GM12878 (cell line): Measurements from ENCODE around the gene MARCKSL1. TPM values are rescaled to one million over a fixed set of nuclear protein-coding genes. Genes with fewer than 3 reads are reported as not detected.

Source experiments
- ATAC-seq: fragments of 200-7000 bp; cut with Tn5 transposase; 3 replicates; pipeline ENCODE4 v1.9.1; 2020; ENCODE audit warnings: mild to moderate bottlenecking, moderate library complexity
- BruUV-seq: library from RNA; stranded (reverse); fragments of 400-500 nt; replicated peaks from 2 replicates; lab custom pipeline; 2021; lab: Mats Ljungman, UMichigan
- CTCF ChIA-PET: fragments of 300-600 bp; sonication (Branson Sonifier 250); formaldehyde crosslinking; extraction: SDS; loops from one replicate; lab custom pipeline; 2021; ENCODE audit warnings: inconsistent platforms; lab: Yijun Ruan, JAX
- POLR2A ChIA-PET: fragments of 350-600 bp; formaldehyde crosslinking; extraction: SDS; loops from one replicate; lab custom pipeline; 2021; ENCODE audit warnings: inconsistent platforms; lab: Charles Lee
- RAD21 ChIA-PET: fragments of 300-600 bp; sonication (Branson Sonifier 250); formaldehyde crosslinking; loops from one replicate; lab custom pipeline; 2023; ENCODE audit warnings: antibody characterized with exemption; ENCODE audit not compliant: unreplicated experiment; lab: Charles Lee
- SMC1A ChIA-PET: fragments of 300-600 bp; sonication (Branson Sonifier 250); formaldehyde crosslinking; loops from one replicate; lab custom pipeline; 2023; ENCODE audit not compliant: unreplicated experiment, uncharacterized antibody; lab: Charles Lee
- DNase-seq: peaks from one replicate; pipeline ENCODE4 v3.0.0-alpha.2; 2011; ENCODE audit warnings: low read depth, low spot score
- FAIRE-seq: peaks from 3 replicates; lab custom pipeline; 2011; peaks lifted over from hg19 to GRCh38; lab: Jason Lieb, UNC
- H2AFZ ChIP-seq: 2 replicates; pipeline ENCODE4 v1.6.0; 2011; ENCODE audit warnings: low read depth, low read length, control low read depth; ENCODE audit not compliant: control insufficient read depth
- H3K27ac ChIP-seq: 2 replicates; pipeline ENCODE4 v1.5.1; 2011; ENCODE audit warnings: control low read depth; ENCODE audit not compliant: control insufficient read depth, insufficient read depth
- H3K27me3 ChIP-seq, 2 experiments: replicated peaks in 1 of 2; 2 replicates each; pipeline versions ENCODE4 v1.6.0 to v1.6.1; 2011; ENCODE audit warnings: low read length in 1 of 2; ENCODE audit not compliant: control insufficient read depth in 2 of 2, insufficient read depth in 2 of 2
- H3K36me3 ChIP-seq, 2 experiments: 2 replicates each; pipeline ENCODE4 v1.5.1; 2011; ENCODE audit warnings: low read length in 1 of 2; ENCODE audit not compliant: control insufficient read depth in 2 of 2, insufficient read depth in 2 of 2
- H3K4me1 ChIP-seq: 2 replicates; pipeline ENCODE4 v1.6.1; 2011; ENCODE audit warnings: mild to moderate bottlenecking, low read length, moderate library complexity, mixed read lengths; ENCODE audit not compliant: control insufficient read depth, insufficient read depth
- H3K4me2 ChIP-seq: 2 replicates; pipeline ENCODE4 v1.6.0; 2011; ENCODE audit warnings: control low read depth; ENCODE audit not compliant: control insufficient read depth, insufficient read depth
- H3K4me3 ChIP-seq: fragments of 200-600 bp; sonication (generic); 2 replicates; pipeline ENCODE4 v1.5.1; 2016
- H3K79me2 ChIP-seq: 2 replicates; pipeline ENCODE4 v1.6.0; 2011; ENCODE audit warnings: low read length; ENCODE audit not compliant: control insufficient read depth, insufficient read depth
- H3K9ac ChIP-seq: 2 replicates; pipeline ENCODE4 v1.8.0; 2011; ENCODE audit warnings: low read length, control low read depth, mixed read lengths; ENCODE audit not compliant: control insufficient read depth, insufficient read depth
- H3K9me3 ChIP-seq: replicated peaks from 3 replicates; pipeline ENCODE4 v1.5.1; 2011; ENCODE audit warnings: mild to moderate bottlenecking, low read length; ENCODE audit not compliant: control insufficient read depth, insufficient read depth
- H4K20me1 ChIP-seq: 2 replicates; pipeline ENCODE4 v1.6.0; 2011; ENCODE audit not compliant: control insufficient read depth, insufficient read depth
- CBX5 ChIP-seq: sonication (generic); IDR thresholded peaks from 2 replicates; pipeline ENCODE4 v1.6.1; 2016; ENCODE audit warnings: low read depth, moderate library complexity, mild to moderate bottlenecking, inconsistent platforms
- EED ChIP-seq: sonication (generic); IDR thresholded peaks from 2 replicates; pipeline ENCODE4 v1.6.1; 2016; ENCODE audit warnings: antibody characterized with exemption, low read depth
- FOXK2 ChIP-seq: fragments of 450-650 bp; IDR thresholded peaks from 2 replicates; pipeline ENCODE4 v1.6.1; 2017; ENCODE audit warnings: mild to moderate bottlenecking, moderate library complexity
- GABPA ChIP-seq: IDR thresholded peaks from 2 replicates; pipeline ENCODE4 v1.6.1; 2014; ENCODE audit warnings: antibody characterized with exemption, low read depth, mild to moderate bottlenecking, inconsistent platforms
- MEF2A ChIP-seq: IDR thresholded peaks from 2 replicates; pipeline ENCODE4 v1.6.1; 2011; ENCODE audit warnings: low read depth, mild to moderate bottlenecking, low read length, moderate library complexity; ENCODE audit not compliant: insufficient read depth
- NFXL1 ChIP-seq: fragments of 450-650 bp; IDR thresholded peaks from 2 replicates; pipeline ENCODE4 v1.6.1; 2017; ENCODE audit warnings: antibody characterized with exemption, mild to moderate bottlenecking, borderline replicate concordance
- RB1 ChIP-seq: fragments of 450-650 bp; formaldehyde crosslinking; IDR thresholded peaks from 2 replicates; pipeline ENCODE4 v1.6.1; 2017; ENCODE audit warnings: mild to moderate bottlenecking, borderline replicate concordance
- SIN3A ChIP-seq: IDR thresholded peaks from 2 replicates; pipeline ENCODE4 v1.6.1; 2012; ENCODE audit warnings: low read depth, low read length, improper control_type of control experiment
- SMAD1 ChIP-seq: fragments of 450-650 bp; IDR thresholded peaks from 2 replicates; pipeline ENCODE4 v1.6.1; 2018; ENCODE audit warnings: mild to moderate bottlenecking, low read depth; ENCODE audit not compliant: partially characterized antibody
- SMARCA5 ChIP-seq: fragments of 450-650 bp; IDR thresholded peaks from 2 replicates; pipeline ENCODE4 v1.6.1; 2017; ENCODE audit warnings: mild to moderate bottlenecking
- ZNF622 ChIP-seq: fragments of 450-650 bp; IDR thresholded peaks from 2 replicates; pipeline ENCODE4 v1.6.1; 2017; ENCODE audit warnings: mild to moderate bottlenecking, inconsistent platforms
- WGBS: methylation state at CpG from one replicate; pipeline ENCODE4 v1.1.6; 2016; ENCODE audit warnings: low lambda C conversion rate; ENCODE audit not compliant: insufficient replicate concordance, insufficient coverage; ENCODE audit errors: missing lambda C conversion rate; 5-methylcytosine and 5-hydroxymethylcytosine counted together
- in situ Hi-C: fragments of 300-500 bp; cut with MboI; formaldehyde crosslinking; loops from 9 replicates; pipeline ENCODE4 v1.14.3; 2018; ENCODE audit warnings: mixed read lengths
- intact Hi-C: fragments of 100-400 bp; cut with micrococcal nuclease; formaldehyde crosslinking; loops from one replicate; pipeline ENCODE4 v1.14.2; 2022; ENCODE audit not compliant: unreplicated experiment
- polyA plus RNA-seq, 11 experiments: library from polyadenylated mRNA; depleted of rRNA in 4 of 11; unstranded in 6 of 11; stranded (reverse) in 5 of 11; fragments of >200 nt; fragmentation: Nextera tagmentation in 4 of 11; fragmentation: Illumina TruSeq in 1 of 11; extraction: Ambion mirVana in 4 of 11; extraction: Trizol in 1 of 11; gene quantifications; 1 replicate in 1 of 11; 2 replicates in 10 of 11; pipeline versions ENCODE4 v1.2.1 to v1.2.3, GENCODE V29; 2011 to 2016; ENCODE audit warnings: inconsistent platforms in 2 of 11, missing spikeins in 2 of 11, low read depth in 1 of 11
- total RNA-seq, 4 experiments: library from RNA; depleted of rRNA in 3 of 4; stranded (reverse); fragments of >200 nt in 3 of 4; fragmentation: Illumina TruSeq in 1 of 4; extraction: Trizol in 1 of 4; gene quantifications; 2 replicates each; pipeline versions ENCODE4 v1.2.1 to v1.2.3, GENCODE V29; 2013 to 2021
- TF ChIP-seq, protein P1 (sequence below): fragments of 450-650 bp; IDR thresholded peaks from 2 replicates; pipeline ENCODE4 v1.6.1; 2017; ENCODE audit warnings: low read depth, mild to moderate bottlenecking, moderate library complexity
- TF ChIP-seq, protein P2 (sequence below): IDR thresholded peaks from 2 replicates; pipeline ENCODE4 v1.6.1; 2011; ENCODE audit warnings: borderline replicate concordance, low read depth, mild to moderate bottlenecking, moderate library complexity, mixed read lengths, low read length; ENCODE audit not compliant: insufficient read depth; ENCODE audit errors: extremely low read length

The MARCKSL1 gene
- total and polyA plus RNA-seq, 10 of the 15 experiments (the other 5 are each of a cell fraction or from before 2014, with no cell fraction given) = 14.5 to 225 (median 158) TPM

DNA sequence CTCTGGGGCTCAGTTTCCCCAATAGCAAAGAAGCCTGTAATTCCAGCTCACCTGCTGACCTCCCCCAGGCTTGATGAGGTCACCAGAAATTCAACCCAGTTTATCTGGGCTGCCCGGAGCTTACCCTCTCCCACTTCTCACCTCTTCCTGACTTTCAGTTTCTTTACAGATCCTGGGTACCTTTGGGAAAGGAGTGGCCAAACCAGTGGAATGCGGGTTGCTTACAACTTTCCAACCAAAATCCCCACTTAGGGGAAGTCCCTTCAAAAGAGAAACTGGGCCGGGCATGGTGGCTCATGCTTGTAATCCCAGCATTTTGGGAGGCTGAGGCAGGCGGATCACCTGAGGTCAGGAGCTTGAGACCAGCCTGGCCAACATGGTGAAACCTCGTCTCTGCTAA, 5.9 kb upstream of the MARCKSL1 start (continued):
- TF ChIP-seq MEF2A (no peak), EED (peak; percentile 31; the same call in 1 of the 2 replicates), NFXL1 (no peak)
- TF ChIP-seq, protein P1, sequence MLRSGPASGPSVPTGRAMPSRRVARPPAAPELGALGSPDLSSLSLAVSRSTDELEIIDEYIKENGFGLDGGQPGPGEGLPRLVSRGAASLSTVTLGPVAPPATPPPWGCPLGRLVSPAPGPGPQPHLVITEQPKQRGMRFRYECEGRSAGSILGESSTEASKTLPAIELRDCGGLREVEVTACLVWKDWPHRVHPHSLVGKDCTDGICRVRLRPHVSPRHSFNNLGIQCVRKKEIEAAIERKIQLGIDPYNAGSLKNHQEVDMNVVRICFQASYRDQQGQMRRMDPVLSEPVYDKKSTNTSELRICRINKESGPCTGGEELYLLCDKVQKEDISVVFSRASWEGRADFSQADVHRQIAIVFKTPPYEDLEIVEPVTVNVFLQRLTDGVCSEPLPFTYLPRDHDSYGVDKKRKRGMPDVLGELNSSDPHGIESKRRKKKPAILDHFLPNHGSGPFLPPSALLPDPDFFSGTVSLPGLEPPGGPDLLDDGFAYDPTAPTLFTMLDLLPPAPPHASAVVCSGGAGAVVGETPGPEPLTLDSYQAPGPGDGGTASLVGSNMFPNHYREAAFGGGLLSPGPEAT = peak; percentile 54; the same call in 1 of the 2 replicates

DNA sequence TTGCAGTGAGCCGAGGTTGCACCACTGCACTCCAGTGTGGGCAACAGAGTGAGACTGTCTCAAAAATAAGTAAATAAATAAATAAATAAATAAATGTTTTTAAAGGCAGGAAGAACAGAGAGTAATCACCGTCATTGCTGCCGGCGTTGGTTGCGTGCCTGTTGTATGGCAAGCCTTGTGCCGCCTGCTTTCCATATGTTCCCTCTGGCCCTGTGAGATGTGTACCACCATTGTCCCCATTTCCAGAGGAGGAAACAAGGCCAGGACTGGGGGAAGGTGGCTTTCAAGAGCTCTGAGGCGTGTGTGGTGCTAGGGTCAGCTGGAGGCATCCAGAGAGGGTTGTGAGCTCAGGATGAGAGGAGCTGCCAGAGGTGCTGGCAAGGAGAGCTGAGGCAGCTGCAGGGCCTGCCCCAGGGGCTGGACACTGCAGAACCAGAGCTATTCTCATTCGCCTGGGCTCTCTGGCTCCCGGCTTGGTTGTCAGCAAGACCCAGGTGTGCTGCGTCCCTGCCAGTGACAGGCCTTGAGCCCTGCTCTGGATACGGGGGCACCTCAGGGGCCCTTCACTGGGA, 5.2 kb upstream of the MARCKSL1 start:
- H3K9ac ChIP-seq = peak overlapping the region; percentile 26; the same call in 1 of the 2 replicates
- no peak overlapping the region for H3K27ac ChIP-seq
- H3K4me1 ChIP-seq = peaks cover 55% of the 10 kb centered on the region
- H3K27me3 ChIP-seq = no peaks in the 10 kb centered on the region
- H3K9me3 ChIP-seq = no peaks in the 10 kb centered on the region
- FAIRE-seq = no peak
- no peak for ATAC-seq
- H3K4me3 ChIP-seq = no peak overlapping the region; the same call in 1 of the 2 replicates
- intact Hi-C loops = no loop called here
- ChIA-PET SMC1A (no interaction called here), RAD21 (interaction anchor here (1.3 kb wide), 1 partner anchor 12 kb away, joined by 3 read pairs; no protein-coding TSS in a partner anchor), POLR2A (interaction anchor here (1.2 to 1.5 kb wide), 2 partner anchors 13 to 83 kb away, joined by 3 read pairs; no protein-coding TSS in a partner anchor), CTCF (interaction anchor here (0.9 to 1.5 kb wide), 3 partner anchors 9 to 179 kb away, joined by 3 read pairs; no protein-coding TSS in a partner anchor)
- H3K36me3 ChIP-seq = no peaks in the 10 kb centered on the region
- in situ Hi-C loops = no loop called here
- no peaks in the 10 kb centered on the region; the same call in 1 of the 2 replicates for H3K79me2 ChIP-seq
- no peak for TF ChIP-seq ZNF622
- TF ChIP-seq CBX5 = no peak
- TF ChIP-seq, protein P2, sequence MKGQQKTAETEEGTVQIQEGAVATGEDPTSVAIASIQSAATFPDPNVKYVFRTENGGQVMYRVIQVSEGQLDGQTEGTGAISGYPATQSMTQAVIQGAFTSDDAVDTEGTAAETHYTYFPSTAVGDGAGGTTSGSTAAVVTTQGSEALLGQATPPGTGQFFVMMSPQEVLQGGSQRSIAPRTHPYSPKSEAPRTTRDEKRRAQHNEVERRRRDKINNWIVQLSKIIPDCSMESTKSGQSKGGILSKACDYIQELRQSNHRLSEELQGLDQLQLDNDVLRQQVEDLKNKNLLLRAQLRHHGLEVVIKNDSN = no peak
- TF ChIP-seq GABPA = no peak
- TF ChIP-seq RB1 = no peak
- TF ChIP-seq SIN3A = no peak
- TF ChIP-seq SMAD1 = no peak
- TF ChIP-seq SMARCA5 = no peak
- TF ChIP-seq FOXK2 = no peak
- WGBS = 97% methylated on average over 11 of the region's 11 CpGs
- H4K20me1 ChIP-seq = no peaks in the 10 kb centered on the region
- no peak for DNase-seq
- BruUV-seq = no TSS peak
- H3K4me2 ChIP-seq = peak overlapping the region; percentile 21; the same call in 1 of the 2 replicates
- no peak overlapping the region for H2AFZ ChIP-seq
